Posterior cingulate gyrus (tissue), 11 donors: ENCODE measurements around the gene FOXK2.
A peak's percentile ranks its signal among the peaks of the same experiment; 100 is the strongest.
"Not testable (repeated sequence)": the region's sequence is repeated elsewhere in the genome, so short reads cannot be mapped to it uniquely, and the experiment has no call there.

Experiments used
- DNase-seq, 10 donors: peaks; one replicate each; pipeline versions ENCODE4 v3.0.0 to v3.0.0-alpha.2; 2020 to 2021; ENCODE audit warnings: mixed read lengths in 3 of 10
- intact Hi-C: fragments of 100-400 bp; cut with DNase I; formaldehyde crosslinking; loops from one replicate; pipeline ENCODE4 v1.15.1; 2023

The FOXK2 gene

GRCh38 chr17:82494236-82495055, 25.1 kb upstream of the FOXK2 start:
- intact Hi-C loops, result loop anchor here (5.0 to 10.0 kb wide), 2 partner anchors 37 to 60 kb away; partner anchors contain the start of gene NARF
- DNase-seq, result peak; percentile 82 to 98 (median 89)

DNA sequence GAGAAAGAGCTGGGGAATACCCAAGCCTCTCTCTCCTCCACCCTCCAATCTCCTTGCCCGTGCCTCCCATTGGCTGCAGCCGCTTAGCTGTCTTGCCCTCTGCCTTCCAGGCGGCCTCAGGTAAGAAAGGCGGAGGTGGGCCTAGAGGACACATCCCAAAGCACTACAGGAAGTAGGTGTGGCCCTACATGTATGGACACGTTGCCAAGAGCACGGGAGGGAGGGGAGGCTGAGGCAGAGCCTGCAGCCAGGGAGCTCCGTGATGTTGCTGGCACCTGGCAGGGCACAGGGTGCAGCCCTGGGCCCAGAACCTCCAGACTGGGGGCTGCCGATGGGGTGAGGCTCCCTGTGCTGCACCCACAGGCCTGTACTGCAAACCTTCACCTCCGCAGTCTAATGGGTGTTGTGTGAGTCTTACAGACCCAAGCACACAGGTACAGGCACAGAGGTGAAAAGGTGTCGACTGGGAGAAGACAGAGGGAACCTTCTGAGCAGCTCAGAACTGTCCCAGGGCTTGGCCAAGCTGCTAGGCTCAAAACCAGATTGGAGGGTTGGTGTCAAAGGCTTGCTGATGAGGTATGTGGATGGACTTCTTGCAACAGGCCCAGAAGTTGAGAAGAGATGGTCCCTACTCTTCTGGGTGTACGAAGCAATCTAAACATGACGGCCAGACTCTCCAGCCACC, 23.5 kb upstream of the FOXK2 start:
- intact Hi-C loops, result loop anchor here (5.0 to 10.0 kb wide), 2 partner anchors 39 to 59 kb away; partner anchors contain the start of gene NARF
- DNase-seq, result no peak

GRCh38 chr17:82496529-82497434, 22.8 kb upstream of the FOXK2 start:
- intact Hi-C loops, result loop anchor here (5.0 to 10.0 kb wide), 2 partner anchors 39 to 58 kb away; partner anchors contain the start of gene NARF
- peak; percentile 93 to 100 (median 97) for DNase-seq

GRCh38 chr17:82497483-82498405, 21.8 kb upstream of the FOXK2 start:
- intact Hi-C loops, result loop anchor here (5.0 to 10.0 kb wide), 2 partner anchors 40 to 57 kb away; partner anchors contain the start of gene NARF
- peak in 6 of 10 donors; percentile 27 to 89 (median 34) for DNase-seq

GRCh38 chr17:82502207-82502606, 17.3 kb upstream of the FOXK2 start:
- DNase-seq, result no peak
- intact Hi-C loops, result no loop called here

GRCh38 chr17:82503094-82503727, 16.3 kb upstream of the FOXK2 start:
- intact Hi-C loops, result no loop called here
- no peak for DNase-seq

DNA sequence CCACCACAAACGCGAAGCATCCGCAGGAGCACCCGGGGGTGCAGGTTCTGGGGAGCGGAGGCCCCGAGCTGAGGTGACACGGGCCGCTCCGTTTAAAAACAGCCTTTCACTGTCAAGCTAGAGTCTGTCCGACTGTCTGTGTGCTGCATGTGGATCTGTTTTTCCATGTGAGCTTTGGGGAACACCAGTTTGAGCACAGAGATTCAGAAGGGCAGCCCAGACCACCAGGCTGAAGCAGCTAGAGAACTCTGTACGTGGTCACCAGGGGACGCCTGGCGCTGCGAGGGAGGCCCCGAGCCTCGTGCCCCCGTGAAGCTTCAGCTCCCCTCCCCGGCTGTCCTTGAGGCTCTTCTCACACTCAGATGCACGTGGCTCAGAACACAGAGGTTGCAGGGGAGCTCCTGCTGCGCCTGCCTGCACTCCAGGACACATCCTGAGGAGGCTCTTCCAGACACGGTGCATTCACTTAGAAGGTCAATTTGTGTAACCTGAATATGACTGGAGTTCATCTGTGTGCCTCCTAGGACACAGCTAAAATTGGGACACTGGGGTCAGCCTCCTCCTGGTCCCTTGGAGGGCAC, 15.7 kb upstream of the FOXK2 start:
- DNase-seq, result no peak
- intact Hi-C loops, result no loop called here

GRCh38 chr17:82505296-82505695, 14.2 kb upstream of the FOXK2 start:
- intact Hi-C loops, result no loop called here
- no peak for DNase-seq

DNA sequence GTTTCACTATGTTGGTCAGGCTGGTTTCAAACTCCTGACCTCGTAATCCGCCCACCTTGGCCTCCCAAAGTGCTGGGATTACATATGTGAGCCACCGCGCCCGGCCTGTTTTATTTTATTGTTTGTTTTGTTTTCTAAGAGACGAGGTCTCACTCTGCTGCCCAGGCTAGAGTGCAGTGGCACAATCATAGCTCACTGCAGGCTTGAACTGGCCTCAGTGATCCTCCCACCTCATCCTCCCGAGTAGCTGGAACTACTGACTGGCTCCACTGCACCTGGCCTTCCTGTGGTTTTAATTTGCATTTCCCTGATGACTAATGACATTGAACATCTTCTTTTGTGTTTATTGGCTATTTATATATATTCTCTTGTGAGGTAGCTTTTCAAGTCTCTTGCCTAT, 13.1 kb upstream of the FOXK2 start:
- intact Hi-C loops, result not testable (repeated sequence)
- DNase-seq, result peak in 1 of 10 donors; percentile 18

GRCh38 chr17:82507631-82508175, 11.8 kb upstream of the FOXK2 start:
- DNase-seq, result no peak
- intact Hi-C loops, result no loop called here

- intact Hi-C loops, result not testable (repeated sequence)
Observed at GRCh38 chr17:82511642-82512041, 7.9 kb upstream of the FOXK2 start.

DNA sequence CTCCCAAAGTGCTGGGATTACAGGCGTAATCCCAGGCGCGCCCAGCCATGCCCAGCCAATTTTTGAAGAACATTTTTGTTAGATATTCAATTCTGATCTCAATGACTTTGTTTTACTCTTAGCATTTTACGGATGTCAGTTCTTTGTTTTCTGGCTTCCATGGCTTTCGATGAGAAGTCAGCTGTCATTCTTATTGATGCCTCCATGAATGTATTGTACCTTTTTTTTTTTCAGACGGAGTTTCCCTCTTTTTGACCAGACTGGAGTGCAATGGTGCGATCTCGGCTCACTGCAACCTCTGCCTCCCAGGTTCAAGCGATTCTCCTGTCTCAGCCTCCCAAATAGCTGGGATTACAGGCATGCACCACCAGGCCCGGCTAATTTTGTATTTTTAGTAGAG, 5.7 kb upstream of the FOXK2 start:
- DNase-seq, intact Hi-C loops: not testable (repeated sequence)

More at GRCh38 chr17:82511642-82512041, 7.9 kb upstream of the FOXK2 start:
- DNase-seq, result peak in 1 of 10 donors; percentile 28

- intact Hi-C loops, result no loop called here
- DNase-seq, result peak in 1 of 10 donors; percentile 13
Observed at GRCh38 chr17:82517230-82517865, 2.2 kb upstream of the FOXK2 start.

DNA sequence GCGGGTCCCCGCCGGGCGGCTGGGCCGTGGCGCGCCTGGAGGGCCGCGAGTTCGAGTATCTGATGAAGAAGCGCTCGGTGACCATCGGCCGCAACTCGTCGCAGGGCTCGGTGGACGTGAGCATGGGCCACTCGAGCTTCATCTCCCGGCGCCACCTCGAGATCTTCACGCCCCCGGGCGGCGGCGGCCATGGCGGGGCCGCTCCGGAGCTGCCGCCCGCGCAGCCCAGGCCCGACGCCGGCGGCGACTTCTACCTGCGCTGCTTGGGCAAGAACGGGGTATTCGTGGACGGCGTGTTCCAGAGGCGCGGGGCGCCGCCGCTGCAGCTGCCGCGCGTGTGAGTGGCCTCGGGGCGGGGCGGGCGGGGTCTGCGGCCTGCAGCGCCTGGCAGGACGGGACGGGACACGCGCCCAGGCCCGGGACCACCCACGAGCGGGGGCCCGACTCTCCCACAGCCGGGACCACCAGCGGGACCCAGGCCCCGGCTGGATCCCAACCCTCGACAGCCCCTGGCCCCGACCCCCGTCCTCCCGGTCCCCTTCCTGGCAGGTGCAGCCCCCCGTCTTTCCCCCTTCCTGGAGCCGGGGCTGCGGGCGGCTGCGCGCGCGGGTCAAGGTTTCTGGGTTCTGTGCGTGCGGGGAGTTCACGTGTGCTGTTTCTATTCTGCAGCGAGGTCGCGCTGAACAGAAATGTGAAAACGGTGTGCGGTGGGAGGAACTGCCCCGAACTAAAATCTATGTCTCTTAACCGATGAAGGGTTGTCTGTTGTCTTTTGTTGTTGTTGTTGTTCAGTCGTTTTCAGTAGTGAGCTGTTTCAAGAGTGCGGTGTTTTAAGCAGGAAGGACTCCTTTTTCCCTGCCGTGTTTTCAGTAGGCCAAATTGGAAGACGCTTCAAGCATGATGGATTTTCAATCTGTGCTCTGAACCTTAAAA, 705 bp downstream of the FOXK2 start:
- intact Hi-C loops, result no loop called here
- DNase-seq, result peak in 5 of 10 donors; percentile 30 to 88 (median 80)

DNA sequence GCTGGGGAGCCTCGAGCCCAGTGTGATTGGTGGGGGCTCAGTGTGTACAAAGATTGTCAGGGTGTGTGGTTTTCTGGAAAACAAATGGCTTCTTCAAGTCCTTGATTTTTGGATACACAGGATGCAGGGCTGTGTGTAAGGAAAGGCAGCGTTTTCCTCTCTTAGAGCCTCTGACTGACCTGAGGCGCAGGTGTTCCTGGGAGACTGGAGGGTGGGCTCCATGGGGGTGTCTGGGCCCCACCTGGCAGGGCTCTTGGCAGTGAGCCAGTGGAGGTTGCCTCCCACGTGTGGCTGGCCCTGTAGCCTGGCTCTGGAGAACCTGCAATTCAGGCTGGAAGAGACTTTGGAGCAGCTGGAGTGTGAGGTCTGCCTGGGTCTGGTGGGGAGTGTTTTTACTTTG, 5.0 kb downstream of the FOXK2 start:
- DNase-seq, result peak in 1 of 10 donors; percentile 75
- intact Hi-C loops, result no loop called here

DNA sequence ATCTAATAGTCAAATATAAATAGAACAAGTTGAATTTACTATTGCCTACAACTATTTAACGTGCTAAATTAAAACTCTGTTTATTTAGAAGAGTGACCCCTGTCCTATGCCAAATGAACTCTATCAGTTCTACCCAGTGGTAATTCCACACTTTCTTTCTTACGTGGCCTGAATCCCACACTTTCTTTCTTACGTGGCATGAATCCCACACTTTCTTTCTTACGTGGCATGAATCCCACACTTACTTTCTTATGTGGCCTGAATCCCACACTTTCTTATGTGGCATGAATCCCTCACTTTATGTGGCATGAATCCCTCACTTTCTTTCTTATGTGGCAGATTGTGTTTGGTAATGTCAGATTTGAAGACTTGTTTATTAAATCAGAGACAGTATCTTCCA, 6.2 kb downstream of the FOXK2 start:
- DNase-seq, result no peak
- intact Hi-C loops, result no loop called here

DNA sequence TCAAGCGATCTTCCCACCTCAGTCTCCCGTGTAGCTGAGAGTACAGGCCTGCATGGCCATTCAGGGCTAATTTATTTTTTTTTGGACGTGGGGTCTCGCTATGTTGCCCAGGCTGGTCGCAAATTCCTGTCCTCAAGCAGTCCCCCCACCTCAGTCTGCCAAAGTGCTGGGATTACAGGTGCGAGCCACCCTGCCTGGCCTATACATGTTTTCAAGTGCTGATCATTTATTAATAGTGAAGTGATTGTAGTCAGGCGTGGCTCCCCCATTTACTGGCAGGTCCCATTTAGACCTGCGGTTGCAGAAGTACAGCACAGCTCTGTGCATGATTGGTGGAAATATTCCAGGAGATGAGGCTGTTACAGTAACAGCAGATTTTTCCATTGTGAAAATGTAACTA, 8.4 kb downstream of the FOXK2 start:
- intact Hi-C loops, result no loop called here
- DNase-seq, result peak in 2 of 10 donors; percentile 19 to 33
